ENCODE measurements around the gene TMEM178B.
"Not testable (repeated sequence)": the region's sequence is repeated elsewhere in the genome, so short reads cannot be mapped to it uniquely, and the experiment has no call there.

TMEM178B gene

DNA sequence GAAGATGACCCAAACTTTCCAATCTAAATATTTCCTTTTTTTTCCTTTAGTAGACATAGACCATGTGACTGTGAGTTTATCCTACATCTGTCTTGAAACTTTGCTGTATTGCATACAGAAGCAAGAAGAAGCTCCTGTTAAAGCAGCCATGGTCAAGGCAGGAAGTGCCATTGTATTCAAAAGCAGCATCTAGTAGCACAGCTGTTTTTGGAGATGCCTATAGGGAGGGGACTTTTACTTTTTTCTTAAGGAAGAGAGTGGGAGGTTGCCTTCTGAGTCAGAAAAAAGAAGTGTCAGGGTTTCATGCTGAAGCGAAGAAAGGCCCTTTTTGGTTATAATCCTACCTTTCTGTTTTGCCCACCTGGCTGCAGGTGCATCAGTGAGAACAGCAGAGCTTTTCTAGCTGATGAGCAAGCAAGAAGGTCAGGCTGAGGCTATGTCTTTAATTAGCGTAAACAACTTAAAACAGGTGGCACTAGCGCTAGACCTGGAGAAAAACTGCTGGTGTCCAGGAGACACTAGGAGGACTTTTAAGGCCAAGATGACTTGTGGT lies 243.2 kb downstream of the TMEM178B start:
- DNase-seq: no peak

DNA sequence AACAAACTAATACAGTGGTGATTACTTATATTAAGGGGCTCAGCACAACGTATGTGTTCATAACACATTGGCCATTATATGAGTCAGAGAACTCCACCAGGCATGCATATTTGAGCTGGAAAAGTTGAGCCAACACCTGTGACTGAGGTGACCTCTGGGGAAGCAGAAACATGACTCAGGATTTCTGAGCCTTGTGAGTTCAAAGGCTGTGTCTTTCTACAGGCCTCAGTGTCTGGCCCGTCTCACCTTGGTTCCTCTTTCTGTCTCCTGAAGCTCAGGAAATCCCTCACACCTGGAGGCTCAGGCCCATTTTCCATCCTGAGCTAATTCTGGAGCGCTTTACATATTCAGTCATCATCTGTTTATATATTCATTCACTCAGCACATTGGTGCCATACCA lies 246.4 kb downstream of the TMEM178B start:
- DNase-seq: no peak

DNA sequence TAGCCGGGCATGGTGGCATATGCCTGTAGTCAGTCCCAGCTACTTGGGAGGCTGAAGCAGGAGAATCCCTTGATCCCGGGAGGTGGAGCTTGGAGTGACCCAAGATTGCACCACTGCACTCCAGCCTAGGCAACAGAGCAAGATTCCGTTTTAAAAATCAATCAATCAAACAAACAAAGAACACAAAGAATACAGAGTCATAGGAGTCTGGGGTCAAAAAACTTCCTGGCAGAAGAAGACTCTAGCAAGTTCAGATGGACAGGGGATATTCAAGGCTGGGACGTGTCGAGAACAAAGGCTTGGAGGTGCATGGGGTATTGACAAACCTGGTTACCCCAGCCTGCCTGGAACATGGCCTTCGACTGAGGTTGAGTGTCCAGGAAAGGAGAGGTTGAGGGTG lies 248.5 kb downstream of the TMEM178B start:
- DNase-seq: no peak

DNA sequence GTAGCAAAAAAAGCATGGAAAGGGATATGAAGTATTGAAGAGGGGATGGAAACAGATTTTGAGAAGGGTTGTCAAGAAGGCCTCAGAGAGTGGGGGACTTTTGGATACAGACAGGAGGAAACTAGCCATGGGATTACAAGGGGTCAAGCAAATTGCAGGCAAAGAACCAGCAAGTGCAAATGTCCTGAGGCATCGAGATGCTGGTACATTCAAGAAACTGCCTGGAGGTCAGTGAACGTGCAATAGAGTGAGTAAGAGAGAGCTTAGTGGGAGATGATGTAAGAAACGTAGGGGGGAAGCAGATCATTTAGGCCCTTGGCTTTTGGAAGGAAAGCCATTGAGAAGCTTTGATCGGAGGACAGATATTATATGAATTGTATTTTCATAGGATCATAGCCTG lies 250.0 kb downstream of the TMEM178B start:
- no peak for DNase-seq

DNA sequence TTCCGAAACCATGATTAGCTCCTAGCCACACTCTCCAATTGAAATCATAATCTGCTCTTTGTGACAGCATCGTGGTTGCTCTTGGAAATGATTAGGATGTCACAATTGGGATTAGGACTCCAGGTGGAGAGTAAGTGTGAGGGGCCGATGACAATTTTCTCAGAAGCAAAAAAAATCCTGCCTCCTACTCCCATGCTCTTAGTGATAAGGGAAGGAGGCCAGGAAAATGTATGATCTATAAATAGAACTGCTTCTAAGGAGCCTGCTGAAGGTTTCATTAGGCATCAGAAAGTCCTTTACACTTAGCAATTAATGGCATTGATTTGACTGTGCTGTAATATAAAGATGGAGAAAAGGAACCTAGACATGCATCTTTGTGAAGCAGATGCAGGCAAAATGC lies 251.0 kb downstream of the TMEM178B start:
- DNase-seq: no peak

DNA sequence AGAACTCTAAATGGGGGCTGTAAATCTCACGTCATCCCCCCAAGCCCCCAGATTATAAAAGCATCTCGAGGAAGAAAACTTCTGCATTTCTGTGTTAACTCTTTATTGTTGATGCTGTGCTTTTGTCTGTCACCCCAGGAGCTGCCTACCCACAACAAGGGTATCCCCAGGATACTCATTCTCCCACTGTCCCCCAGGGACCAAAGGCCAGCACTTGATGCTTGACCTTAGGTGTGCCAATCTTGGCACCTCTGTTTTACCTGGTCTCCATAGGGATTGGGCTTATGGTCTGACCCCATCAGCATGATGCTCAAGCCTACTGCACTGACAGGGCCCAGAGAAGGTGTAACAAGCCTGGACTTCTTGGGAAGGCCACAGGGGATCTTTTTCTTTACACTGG lies 251.4 kb downstream of the TMEM178B start:
- DNase-seq: no peak

DNA sequence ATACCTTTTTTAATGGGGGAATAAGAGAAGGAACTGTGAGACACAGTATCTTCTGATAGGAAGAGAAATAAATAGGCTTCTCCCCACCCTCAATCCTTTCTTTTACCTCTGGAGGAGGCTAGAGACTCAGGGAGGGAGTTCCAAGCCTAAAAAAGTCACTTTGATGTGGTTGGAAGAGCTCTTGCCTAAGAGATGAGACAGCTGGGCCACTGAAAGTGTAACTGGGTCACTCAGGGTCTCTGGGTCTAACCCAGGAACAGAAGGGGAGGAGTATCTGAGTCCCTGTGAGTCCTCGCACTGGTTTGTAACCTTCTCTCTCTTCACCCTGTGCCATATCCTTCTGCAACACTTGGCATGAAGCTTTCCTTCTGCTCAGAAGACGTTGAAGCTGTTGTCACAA lies 254.4 kb downstream of the TMEM178B start:
- DNase-seq: no peak

DNA sequence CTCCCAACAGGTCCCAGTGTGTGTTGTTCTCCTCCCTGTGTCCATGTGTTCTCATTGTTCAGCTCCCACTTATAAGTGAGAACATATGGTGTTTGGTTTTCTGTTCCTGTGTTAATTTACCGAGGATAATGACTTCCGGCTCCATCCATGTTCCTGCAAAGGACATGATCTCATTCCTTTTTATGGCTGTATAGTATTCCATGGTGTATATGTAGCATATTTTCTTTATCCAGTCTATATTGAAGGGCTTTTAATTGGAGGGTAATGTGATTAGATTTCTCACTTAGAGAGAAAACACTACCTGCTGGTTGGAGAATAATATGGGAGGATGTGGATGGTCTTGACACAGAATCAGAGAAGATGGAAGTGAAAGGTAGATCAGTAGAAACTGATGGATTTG lies 256.4 kb downstream of the TMEM178B start:
- DNase-seq: not testable (repeated sequence)

DNA sequence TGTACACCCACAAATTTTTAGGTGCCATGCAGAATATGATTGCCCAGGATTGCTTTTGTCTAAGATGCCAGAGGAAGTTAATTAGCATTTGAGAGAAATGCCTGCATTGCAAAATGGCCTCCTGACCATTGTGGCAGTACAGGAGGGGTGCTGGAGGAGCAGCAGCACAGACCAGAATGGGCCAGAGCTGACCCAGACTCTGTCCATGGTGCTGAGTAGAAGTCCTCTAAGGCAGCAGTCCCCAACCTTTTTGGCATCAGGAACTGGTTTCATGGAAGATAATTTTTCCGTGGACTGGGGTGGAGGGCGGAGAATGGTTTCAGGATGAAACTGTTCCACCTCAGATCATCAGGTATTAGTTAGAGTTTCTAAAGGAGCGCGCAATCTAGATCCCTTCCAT lies 259.6 kb downstream of the TMEM178B start:
- no peak for DNase-seq

DNA sequence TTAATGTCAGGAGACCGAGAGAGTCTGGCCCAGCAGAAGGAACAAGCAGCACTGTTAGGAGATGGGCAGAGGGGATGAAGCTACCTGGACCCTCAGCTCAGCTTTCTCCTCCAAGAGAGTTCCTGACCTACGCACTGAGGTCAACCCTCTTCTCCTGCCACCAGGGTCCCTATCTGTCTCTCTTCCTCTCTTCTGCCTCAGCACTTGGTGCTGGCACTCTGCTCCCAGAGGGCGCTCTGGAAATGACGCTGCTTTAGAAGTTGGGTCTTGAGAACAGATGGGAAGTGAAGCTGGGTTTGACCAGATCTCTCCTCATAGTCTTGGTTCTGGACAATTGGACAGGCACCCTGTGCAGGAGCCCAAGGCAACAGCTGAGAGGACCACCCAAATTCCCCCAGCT lies 261.3 kb downstream of the TMEM178B start:
- DNase-seq: no peak

DNA sequence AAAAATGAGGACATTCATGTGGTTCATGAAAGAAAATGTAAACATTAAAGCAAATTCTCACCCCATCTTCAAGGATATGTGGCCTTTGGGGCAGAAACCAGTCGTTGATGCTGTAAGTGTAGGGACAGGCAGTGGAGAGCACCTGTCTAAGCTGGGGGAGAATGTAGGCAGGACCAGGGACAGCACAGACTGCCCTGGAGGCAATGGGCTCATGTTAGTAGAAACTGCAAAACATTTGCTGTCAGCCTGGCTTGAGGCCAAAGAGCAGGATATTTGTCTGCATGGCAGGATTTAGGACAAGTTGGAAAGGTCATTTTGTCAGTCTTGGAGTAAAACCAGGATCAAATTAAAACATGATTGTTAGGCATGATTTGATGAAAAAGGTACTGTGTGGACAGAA lies 265.7 kb downstream of the TMEM178B start:
- DNase-seq: no peak

DNA sequence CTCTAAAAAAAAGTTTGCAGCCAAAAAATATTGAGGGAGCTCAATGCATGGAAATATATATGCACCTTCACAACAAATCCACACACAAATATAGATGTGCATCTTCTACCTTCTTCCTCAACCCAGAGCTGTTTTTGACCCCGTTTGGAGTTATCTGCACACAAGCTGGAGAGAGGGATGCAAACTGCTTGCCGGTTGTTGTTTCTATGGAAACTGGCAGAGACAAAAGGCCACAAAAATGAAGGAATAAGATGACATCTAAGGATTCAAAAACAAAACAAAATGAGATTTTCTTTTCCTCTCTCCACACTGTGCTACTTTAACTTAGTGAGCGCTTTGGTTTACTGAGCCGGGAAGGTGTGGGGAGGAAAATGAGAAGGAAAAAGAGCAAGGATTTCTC lies 267.1 kb downstream of the TMEM178B start:
- no peak for DNase-seq

DNA sequence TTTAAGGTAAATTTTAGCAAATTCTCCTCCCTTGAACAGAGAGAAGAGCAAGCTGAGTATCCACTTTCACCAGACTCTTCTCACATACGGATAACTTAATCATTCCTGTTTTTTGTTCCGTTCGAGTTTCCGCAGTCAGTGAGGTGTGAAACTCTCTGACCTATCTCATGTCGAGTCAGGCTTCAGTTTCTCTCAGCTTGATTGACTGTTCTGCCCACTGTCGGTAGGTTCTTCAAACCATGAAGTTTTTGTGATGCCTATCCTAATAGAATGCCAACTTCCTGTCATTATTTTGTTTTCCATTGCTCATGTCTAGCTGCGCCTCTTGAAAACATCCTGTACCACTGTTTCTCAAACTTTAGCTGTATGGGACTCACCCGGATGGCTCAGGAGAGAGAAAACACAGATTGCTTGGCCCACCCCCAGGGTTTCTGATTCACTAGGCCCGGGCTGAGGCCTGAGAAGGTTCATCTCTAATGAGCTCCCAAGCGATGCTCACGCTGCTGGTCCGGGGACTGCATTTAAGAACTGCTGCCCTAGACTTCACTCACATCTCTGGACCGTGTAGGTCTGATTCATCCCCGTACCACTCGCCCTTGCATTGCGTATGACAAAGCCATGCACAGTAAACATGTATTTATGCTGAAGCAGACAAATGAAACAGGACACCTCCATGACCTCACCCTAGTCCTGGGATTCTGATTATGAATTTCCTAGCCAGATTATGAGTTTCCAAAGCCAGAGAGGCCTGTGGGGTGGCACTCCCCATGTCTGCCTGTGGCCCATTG lies 269.0 kb downstream of the TMEM178B start:
- DNase-seq: no peak

DNA sequence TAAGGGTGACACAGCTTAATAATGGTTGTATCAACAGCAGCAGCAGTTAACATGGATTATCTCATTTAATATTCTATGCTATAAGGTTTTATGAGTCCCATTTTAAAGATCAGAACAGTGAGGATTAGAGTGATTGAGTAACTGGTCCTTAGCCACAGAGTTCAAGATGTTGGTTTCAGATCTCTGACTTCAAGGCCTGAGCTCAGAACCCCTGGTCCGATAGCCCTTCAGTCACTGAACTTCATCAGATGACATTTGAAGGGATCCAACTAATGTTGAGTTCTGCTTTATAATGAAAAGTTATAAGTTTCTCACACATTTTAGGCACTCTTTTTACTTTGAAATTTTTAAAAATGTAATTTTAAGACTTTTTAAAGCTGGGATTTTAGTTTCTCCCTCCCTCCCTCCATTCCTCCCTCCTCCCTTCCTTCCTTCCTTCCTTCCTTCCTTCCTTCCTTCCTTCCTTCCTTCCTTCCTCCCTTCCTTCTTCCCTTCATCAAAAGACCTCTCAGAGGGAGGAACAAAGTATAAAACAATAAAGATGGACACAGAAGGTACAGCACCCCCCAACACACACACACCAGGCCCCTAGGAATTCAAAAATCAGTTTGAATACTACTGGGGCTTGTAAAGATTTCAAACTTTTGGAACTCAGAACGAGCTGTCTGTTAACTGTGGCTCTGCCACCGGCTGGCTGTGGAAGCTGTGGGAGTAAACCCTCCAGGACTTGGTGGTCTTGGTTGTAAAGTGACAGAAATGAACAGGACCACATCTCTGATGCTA lies 270.5 kb downstream of the TMEM178B start:
- no peak for DNase-seq

DNA sequence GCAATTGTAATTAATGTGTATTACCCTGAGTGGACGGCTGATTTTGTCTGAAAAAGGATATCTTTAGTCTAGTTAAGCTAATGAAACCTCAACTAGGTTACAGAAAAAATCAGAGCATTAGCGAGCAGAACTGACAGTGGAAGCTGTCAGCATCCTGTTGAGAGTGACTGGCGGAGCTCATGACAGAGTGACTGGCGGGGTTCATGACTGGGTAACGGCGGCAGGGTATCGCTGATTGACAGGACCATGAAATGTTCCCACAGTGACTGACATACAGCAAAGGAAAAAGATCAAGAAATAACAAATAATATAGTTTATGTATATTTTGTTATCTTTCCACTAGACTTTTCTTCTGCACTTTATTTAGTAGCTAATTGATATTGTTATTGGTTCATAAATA lies 274.9 kb downstream of the TMEM178B start:
- no peak for DNase-seq

DNA sequence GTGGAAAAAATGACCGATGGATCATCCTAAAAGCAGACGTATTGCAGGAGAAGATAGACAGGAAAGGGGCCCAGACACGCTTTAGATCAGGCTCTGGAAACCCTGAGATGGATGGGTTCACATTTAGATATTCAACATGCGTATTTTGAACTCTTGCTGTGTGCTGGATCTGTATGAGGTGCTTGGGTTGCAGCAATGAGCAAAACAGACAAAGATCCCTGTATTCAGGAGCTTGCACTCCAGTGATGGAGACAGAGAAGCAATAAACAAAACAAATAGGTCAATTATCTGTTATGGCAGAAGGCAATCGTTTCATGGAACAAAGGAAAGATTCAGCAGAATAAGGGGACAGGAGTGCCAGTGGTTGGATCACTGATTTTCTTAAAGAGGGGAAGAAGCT lies 275.5 kb downstream of the TMEM178B start:
- no peak for DNase-seq

DNA sequence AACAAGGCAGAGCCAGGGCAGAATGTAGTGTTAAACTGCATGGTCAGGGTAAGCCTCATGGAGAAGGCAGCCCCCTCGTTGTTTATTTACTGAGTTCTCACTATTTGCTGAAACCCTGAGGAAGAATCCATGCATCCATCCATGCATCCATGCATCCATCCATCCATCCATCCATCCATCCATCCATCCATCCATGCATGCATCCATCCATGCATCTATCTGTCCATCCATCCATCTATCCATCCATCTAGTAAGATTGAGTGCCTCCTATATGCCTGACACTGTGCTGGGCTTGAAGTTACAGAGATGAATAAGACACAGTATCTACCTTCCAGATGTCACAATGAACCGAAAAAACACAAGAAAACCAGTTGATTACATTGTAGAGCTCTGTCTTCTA lies 275.9 kb downstream of the TMEM178B start:
- DNase-seq: no peak

DNA sequence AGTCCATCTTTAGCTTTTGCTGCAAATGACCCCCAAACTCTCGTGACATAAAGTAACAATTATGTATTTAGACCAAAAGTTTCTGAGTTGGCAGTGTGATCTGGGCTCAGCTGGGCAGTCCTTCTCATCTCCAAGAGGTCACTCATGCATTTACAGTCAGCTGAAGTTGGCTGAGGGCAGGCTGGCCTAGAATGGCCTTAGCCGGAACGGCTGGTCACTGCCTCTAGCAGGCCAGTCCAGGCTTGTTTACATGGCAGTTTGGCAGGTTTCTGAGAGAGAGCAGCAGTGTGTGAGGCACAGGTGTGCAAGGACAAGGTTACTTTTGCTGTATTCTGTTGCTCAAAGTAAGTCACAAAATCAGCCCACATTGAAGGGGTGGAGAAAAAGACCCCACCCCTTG lies 277.3 kb downstream of the TMEM178B start:
- no peak for DNase-seq

DNA sequence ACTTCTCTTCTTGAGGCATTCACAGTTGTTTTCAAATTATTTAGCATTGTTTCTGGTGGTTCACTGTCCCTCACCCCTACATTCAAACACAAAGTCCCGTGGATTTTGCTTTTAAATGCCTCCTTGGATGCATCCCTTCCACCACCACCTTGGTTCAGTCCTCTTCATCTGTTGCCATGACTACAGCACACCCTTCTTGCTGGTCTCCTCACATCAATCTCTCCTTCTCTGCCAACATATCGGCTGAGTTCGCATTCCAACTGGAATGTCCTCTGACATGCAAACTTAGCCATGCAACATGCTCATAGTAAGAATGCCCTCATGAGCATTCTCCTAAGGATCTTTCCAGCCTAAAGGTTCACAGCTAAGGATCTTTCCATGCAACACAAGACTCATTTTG lies 279.1 kb downstream of the TMEM178B start:
- no peak for DNase-seq

DNA sequence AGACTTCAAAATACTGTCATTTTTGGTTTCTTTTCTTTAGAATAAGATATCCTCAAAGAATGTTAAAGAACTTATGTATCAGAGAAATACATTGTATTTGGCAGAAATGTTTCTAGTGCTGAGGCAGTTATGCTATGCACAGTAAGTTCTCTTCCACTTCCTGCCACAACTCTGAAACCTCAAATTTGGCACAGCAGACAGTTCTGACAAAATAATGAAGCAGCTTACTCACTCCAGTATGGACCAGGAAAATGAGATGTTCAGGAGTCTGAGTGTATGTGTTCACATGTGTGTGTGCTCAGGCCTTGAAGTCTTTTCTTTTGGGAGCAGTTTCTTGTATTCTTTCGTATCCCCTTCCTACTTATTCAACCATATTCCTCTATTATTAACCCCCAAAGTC lies 280.4 kb downstream of the TMEM178B start:
- no peak for DNase-seq

DNA sequence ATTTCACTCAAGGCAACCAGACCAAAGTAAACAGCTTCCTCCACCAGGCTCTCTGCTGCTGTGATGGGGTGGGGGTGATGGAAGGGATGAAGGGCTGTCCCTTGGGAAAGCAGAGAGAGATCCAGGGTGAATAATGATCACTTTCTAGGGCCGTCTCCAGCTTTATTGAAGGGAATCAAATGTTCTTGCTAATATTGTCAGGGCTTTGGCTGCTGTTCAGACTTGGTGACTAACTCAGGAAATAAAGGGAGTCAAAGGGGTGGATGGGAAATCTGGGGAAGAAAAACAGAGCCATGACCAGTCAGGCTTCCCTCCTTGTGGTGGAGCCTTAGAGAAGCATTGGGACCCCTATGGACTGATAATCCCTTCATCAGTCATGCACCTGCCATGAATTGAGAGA lies 281.2 kb downstream of the TMEM178B start:
- DNase-seq: no peak

DNA sequence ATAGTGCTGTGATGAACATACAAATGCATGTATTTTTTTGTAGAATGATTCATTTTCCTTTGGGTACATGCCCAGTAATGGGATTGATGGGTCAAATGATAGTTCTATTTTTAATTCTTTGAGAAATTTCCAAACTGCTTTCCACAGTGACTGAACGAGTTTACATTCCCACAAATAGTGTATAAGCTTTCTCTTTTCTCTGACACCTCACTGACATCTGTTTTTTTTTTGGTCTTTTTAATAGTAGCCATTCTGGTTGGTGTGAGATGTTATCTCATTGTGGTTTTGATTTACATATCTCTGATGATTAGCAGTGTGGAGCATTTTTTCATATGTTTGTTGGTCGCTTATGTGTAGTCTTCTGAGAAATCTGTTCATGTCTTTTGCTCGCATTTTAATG lies 282.3 kb downstream of the TMEM178B start:
- DNase-seq: no peak

DNA sequence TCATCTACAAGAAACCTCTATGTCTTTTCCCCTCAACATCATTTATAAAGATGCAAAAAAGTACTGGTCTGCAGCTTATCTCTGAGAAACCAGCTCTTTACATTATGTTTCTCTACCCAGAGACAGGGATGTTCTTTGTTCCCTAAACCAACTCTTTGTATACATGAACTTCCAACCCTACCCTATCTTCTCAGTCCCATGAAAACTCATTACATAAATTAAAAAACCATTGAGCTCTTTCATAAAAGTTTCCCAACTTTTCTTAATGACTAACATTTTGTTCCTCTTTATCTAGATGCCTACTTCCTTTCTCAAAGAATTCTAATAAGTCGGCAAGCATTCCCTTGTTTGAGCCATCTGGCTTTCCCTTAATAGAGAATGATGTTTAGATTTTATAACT lies 284.5 kb downstream of the TMEM178B start:
- DNase-seq: no peak

DNA sequence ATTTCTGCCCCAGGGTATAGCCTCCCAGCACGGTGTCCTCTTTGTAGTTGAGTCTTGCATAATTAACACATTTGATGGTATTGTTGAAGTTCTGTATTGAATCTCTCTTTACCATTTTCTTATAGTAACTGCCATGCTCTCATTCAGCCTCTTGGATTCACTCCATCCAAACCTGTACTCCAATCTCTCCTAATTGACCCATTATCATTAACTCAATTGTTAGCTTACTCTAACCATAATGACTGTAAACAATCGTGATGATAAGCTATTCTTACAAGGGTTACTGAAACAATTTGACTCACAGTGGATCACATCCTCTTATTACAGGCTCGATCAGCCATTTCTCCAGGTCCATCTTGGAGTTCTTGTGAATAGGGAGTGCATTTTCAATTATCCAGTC lies 285.4 kb downstream of the TMEM178B start:
- DNase-seq: no peak

Data from CD4-positive, alpha-beta T cell treated with Interleukin-10 for 1 hour (primary cell).